WERI-Rb-1 (cell line): ENCODE measurements around the gene ESRRA.

Experiments used
- DNase-seq: peaks from one replicate; pipeline ENCODE4 v3.0.0-alpha.2; 2020
- H3K27ac ChIP-seq: fragments of 250-450 bp; sonication (Bioruptor Pico); 2 replicates; pipeline ENCODE4 v1.5.1; 2020; ENCODE audit warnings: mild to moderate bottlenecking, moderate library complexity
- H3K27me3 ChIP-seq: fragments of 250-450 bp; sonication (Bioruptor Pico); 2 replicates; pipeline ENCODE4 v1.5.1; 2021; ENCODE audit warnings: mild to moderate bottlenecking, low read depth, moderate library complexity; ENCODE audit not compliant: insufficient read depth, severe bottlenecking
- H3K36me3 ChIP-seq: fragments of 250-450 bp; sonication (Bioruptor Pico); 2 replicates; pipeline ENCODE4 v1.5.1; 2020; ENCODE audit warnings: mild to moderate bottlenecking, moderate library complexity
- H3K4me3 ChIP-seq: 2 replicates; pipeline ENCODE4 v1.5.1; 2011; ENCODE audit warnings: low read depth, mild to moderate bottlenecking, control low read depth, low read length
- H3K9me3 ChIP-seq: fragments of 250-450 bp; sonication (Bioruptor Pico); 2 replicates; pipeline ENCODE4 v1.5.1; 2021; ENCODE audit warnings: mild to moderate bottlenecking, moderate library complexity; ENCODE audit not compliant: severe bottlenecking
- TF ChIP-seq, protein P1 (sequence below): IDR thresholded peaks from 2 replicates; pipeline ENCODE4 v1.5.1; 2011; ENCODE audit warnings: low read depth, mild to moderate bottlenecking, control low read depth, inconsistent platforms, low read length

Gene ESRRA

GRCh38 chr11:64260147-64260708 lies 45.1 kb upstream of the ESRRA start:
- H3K36me3 ChIP-seq = peaks cover 80% of the 10 kb centered on the region
- no peak overlapping the region for H3K27ac ChIP-seq
- TF ChIP-seq, protein P1, sequence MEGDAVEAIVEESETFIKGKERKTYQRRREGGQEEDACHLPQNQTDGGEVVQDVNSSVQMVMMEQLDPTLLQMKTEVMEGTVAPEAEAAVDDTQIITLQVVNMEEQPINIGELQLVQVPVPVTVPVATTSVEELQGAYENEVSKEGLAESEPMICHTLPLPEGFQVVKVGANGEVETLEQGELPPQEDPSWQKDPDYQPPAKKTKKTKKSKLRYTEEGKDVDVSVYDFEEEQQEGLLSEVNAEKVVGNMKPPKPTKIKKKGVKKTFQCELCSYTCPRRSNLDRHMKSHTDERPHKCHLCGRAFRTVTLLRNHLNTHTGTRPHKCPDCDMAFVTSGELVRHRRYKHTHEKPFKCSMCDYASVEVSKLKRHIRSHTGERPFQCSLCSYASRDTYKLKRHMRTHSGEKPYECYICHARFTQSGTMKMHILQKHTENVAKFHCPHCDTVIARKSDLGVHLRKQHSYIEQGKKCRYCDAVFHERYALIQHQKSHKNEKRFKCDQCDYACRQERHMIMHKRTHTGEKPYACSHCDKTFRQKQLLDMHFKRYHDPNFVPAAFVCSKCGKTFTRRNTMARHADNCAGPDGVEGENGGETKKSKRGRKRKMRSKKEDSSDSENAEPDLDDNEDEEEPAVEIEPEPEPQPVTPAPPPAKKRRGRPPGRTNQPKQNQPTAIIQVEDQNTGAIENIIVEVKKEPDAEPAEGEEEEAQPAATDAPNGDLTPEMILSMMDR = no peak

DNA sequence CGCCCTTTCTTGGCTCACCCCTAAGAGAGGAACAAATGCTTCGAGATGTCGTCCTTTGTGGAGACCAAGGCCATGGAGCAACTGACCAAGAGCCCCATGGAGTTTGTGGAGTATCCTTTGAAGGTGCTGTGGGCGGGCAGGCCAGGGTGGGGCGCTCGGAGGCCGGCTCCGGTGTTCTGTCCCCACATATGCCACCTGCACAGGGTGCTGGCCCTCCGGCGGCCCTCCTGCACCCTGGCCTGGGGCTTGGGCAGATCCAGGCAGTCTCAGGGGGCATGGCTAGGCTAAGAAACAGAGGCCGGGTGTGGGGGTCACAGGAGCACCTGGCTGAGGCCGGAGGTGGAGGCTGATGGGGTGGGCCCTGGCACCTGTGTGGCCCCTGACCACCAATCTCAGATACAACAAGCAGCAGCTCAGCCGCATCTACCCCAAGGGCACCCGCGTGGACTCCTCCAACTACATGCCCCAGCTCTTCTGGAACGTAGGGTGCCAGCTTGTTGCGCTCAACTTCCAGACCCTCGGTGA lies 43.7 kb upstream of the ESRRA start:
- peaks cover 80% of the 10 kb centered on the region for H3K36me3 ChIP-seq
- H3K4me3 ChIP-seq = no peak overlapping the region
- no peaks in the 10 kb centered on the region for H3K9me3 ChIP-seq
- no peak for DNase-seq
- no peaks in the 10 kb centered on the region for H3K27me3 ChIP-seq
- TF ChIP-seq, protein P1 = no peak
- H3K27ac ChIP-seq = no peak overlapping the region

More at GRCh38 chr11:64260147-64260708, 45.1 kb upstream of the ESRRA start:
- H3K27me3 ChIP-seq = no peaks in the 10 kb centered on the region
- H3K4me3 ChIP-seq = no peak overlapping the region
- DNase-seq = no peak
- H3K9me3 ChIP-seq = no peaks in the 10 kb centered on the region

- TF ChIP-seq, protein P1 = no peak
- Histone ChIP-seq H3K4me3 (no peak overlapping the region), H3K27me3 (no peaks in the 10 kb centered on the region), H3K36me3 (peaks cover 80% of the 10 kb centered on the region), H3K9me3 (no peaks in the 10 kb centered on the region), H3K27ac (no peak overlapping the region)
- no peak for DNase-seq
Observed at GRCh38 chr11:64262271-64263002, 42.9 kb upstream of the ESRRA start.

DNA sequence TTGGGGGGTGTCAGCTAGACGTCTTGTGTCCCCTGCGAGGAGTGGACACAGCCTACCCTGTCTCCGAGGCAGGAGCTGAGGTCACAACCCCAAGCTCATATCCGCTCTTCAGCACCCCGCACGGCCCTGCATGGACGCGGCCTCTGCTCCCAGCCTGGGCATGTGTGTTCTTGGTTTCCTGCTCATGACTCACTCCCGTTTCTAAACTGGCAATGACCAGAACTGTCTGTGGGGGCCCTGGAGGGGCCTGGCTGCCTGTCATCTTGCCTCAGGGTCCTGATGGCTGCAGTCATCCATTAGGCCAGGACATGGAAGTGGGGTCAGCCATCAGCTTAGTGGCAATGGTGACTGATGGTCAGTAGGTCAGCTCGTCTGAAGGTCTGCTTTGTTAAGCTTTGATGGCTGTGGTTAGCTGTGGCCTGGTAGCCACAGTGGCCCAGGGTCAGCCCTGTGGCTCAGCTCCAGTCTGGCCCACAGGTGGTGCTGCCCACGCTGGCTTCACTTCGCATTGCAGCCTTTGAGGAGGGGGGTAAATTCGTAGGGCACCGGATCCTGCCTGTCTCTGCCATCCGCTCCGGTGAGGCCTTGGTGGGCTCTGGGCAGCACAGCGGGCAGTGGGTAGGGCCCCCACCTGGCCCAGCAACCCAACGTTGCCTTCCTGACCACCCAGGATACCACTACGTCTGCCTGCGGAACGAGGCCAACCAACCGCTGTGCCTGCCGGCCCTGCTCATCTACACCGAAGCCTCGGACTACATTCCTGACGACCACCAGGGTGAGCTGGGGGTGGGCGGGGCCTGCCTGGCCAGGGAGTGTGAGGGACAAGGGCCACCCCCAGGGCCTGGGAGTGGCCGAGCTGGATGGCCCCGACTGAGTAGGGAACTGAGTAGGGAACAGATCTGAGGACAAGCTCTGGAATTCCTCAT lies 42.0 kb upstream of the ESRRA start:
- Histone ChIP-seq H3K36me3 (peaks cover 77% of the 10 kb centered on the region), H3K4me3 (no peak overlapping the region), H3K27ac (no peak overlapping the region), H3K27me3 (no peaks in the 10 kb centered on the region), H3K9me3 (no peaks in the 10 kb centered on the region)
- TF ChIP-seq, protein P1 = no peak
- DNase-seq = no peak

DNA sequence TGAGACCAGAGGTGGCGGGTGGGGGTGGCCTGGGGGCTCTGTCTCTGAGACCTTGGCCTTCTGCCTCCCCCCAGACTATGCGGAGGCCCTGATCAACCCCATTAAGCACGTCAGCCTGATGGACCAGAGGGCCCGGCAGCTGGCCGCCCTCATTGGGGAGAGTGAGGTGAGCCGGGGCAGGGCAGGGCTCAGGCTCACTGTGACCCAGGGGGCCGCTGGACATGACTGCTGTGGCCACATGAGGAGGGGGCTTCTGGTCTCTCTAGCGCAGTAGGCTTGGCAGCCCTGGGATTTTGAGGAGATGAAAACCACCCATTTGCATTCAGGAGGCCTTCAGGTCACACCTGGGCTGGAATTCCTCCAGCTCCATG lies 41.4 kb upstream of the ESRRA start:
- DNase-seq = no peak
- H3K36me3 ChIP-seq = peaks cover 71% of the 10 kb centered on the region
- H3K27ac ChIP-seq = no peak overlapping the region; the same call in 1 of the 2 replicates
- H3K9me3 ChIP-seq = no peaks in the 10 kb centered on the region
- H3K4me3 ChIP-seq = no peak overlapping the region
- TF ChIP-seq, protein P1 = no peak
- H3K27me3 ChIP-seq = no peaks in the 10 kb centered on the region
